ENCODE data around the gene CUL4A.

DNA sequence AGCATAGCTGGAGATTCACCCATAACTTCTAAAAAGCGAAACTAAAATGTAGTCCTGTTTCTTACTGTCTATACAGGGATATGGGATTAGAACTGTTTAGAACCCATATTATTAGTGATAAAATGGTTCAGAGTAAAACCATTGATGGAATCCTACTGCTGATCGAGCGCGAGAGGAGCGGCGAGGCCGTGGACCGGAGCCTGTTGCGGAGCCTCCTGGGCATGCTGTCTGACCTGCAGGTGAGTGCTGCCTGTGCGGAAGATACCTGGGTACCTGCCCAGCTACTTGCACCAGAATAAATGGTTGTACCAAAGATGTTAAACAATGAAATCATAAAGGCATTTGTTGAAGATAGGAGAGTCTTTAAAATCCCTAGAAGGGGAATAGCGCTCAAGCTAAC is 23.7 kb downstream of the CUL4A start:
- TF ChIP-seq, protein P1, sequence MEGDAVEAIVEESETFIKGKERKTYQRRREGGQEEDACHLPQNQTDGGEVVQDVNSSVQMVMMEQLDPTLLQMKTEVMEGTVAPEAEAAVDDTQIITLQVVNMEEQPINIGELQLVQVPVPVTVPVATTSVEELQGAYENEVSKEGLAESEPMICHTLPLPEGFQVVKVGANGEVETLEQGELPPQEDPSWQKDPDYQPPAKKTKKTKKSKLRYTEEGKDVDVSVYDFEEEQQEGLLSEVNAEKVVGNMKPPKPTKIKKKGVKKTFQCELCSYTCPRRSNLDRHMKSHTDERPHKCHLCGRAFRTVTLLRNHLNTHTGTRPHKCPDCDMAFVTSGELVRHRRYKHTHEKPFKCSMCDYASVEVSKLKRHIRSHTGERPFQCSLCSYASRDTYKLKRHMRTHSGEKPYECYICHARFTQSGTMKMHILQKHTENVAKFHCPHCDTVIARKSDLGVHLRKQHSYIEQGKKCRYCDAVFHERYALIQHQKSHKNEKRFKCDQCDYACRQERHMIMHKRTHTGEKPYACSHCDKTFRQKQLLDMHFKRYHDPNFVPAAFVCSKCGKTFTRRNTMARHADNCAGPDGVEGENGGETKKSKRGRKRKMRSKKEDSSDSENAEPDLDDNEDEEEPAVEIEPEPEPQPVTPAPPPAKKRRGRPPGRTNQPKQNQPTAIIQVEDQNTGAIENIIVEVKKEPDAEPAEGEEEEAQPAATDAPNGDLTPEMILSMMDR (IDR thresholded peaks at IDR 0.05; ENCODE audit: low read depth, low read length, poor library complexity, severe bottlenecking) = no peak
- no peak for TF ChIP-seq EZH2phosphoT487 (IDR thresholded peaks at IDR 0.05; ENCODE audit: borderline replicate concordance, low read length)
